ENCODE results near the gene NANOG.
"Not testable (repeated sequence)": the region's sequence is repeated elsewhere in the genome, so short reads cannot be mapped to it uniquely, and the experiment has no call there.

Gene NANOG

DNA sequence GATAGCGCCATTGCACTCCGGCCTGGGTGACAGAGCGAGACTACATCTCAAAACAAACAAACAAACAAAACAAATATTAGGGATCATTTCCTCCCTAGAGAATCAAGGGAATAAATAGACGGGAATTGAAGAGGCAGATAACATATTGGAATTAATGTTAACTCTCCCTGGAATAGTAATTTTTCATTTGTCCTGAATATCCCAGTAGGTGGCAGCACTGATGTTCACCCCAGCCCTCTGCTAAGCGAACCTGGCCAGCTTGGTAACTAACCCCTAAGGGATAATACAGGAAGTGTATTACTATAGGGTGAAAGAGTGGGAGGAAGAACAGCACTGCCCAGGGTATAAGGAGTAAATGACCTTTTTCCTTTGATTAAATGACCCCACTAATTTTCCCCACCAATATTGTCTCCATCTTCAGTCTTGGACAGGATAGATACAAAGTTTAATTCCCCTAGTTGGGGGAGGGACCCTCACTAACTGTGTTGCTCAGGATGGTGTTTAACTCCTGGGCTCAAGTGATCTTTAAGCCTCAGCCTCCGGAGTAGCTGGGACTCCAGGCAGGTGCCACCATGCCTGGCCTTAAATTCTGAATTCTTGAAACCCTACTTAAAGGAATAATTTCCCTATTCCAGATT is 43.0 kb downstream of the NANOG start:
- no peak overlapping the region for H3K27ac ChIP-seq
- TF ChIP-seq ZFX (IDR thresholded peaks at IDR 0.05) (no peak), CTCF (conservative IDR thresholded peaks at IDR 0.05) (peak; percentile 83)

DNA sequence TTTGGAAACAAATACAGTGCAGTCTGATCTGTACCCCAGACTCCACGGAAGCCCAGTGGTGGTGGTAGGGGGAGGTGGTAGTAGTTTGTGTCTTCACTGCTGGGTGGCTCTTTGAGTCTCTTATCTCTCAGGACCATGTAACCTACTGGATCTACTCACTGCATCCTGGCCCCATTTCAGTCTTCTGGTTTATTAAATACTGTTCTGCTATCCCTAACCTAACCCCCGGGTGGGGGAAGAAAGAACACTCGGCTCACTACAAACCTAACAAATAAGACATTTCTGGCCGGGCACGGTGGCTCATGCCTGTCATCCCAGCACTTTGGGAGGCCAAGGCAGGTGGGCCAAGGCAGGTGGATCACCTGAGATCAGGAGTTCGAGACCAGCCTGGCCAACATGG is 44.0 kb downstream of the NANOG start:
- not testable (repeated sequence) for H3K27ac ChIP-seq

DNA sequence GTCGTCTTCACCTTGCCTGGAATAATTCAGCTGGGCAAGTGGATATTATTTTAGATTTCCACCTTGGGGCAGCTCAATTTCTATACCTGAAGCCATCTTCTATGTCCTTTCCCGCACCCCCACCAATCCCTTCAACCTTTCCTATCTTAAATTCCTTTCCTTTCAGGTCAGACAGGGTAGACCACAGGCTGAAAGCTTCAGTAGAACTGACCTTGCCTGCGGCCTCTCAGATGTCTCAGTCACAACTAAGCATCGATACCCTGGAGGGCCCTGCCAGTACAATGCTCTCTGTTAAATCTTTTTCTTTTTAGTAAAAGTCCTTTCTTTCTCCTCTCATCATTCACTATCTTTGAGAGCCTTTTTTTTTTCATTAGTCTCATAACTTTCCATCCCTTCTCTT is 44.6 kb downstream of the NANOG start:
- no peak overlapping the region for H3K27ac ChIP-seq
- TF ChIP-seq CTCF (conservative IDR thresholded peaks at IDR 0.05) (no peak), ZFX (IDR thresholded peaks at IDR 0.05) (no peak)

DNA sequence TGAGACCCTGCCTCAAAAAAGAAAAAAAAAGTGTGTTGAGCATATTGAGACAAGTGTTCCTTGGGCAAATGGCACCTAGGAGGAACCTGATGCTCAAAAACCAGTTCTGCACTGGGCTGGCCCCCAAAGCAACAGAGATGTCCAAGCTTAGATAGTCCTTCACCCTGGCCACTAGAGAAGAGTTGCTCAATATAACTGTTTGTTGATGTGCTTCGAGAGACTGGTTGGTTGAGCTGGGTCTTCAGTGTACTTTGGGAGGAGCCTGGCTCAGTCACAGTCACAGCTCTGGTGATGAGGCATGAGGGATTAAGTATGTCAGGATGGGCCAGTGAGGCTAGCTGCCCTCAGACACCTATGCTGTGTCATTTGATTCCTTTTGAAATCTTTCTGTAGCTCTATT is 45.5 kb downstream of the NANOG start:
- TF ChIP-seq CTCF (conservative IDR thresholded peaks at IDR 0.05): no peak
- TF ChIP-seq ZFX (IDR thresholded peaks at IDR 0.05): no peak
- no peak overlapping the region for H3K27ac ChIP-seq

- TF ChIP-seq ZFX (IDR thresholded peaks at IDR 0.05): no peak
- TF ChIP-seq CTCF (conservative IDR thresholded peaks at IDR 0.05): no peak
- no peak overlapping the region for H3K27ac ChIP-seq
Observed at GRCh38 chr12:7835116-7835515, 45.9 kb downstream of the NANOG start.

GRCh38 chr12:7835766-7836165 is 46.6 kb downstream of the NANOG start:
- H3K27ac ChIP-seq: no peak overlapping the region
- TF ChIP-seq CTCF (conservative IDR thresholded peaks at IDR 0.05): no peak

DNA sequence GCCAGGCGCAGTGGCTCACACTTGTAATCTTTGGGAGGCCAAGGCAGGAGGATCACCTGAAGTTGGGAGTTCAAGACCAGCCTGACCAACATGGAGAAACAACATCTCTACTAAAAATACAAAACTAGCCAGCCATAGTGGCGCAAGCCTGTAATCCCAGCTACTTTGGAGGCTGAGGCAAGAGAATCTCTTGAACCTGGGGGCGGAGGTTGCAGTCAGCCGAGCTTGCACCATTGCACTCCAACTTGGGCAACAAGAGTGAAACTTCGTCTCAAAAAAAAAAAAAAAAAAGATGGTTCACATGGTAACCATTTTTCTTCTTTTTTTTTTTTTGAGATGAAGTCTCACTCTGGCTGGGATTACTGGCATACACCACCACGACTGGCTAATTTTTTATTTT is 48.2 kb downstream of the NANOG start:
- no peak overlapping the region for H3K27ac ChIP-seq
- TF ChIP-seq CTCF (conservative IDR thresholded peaks at IDR 0.05) (no peak), ZFX (IDR thresholded peaks at IDR 0.05) (no peak)

DNA sequence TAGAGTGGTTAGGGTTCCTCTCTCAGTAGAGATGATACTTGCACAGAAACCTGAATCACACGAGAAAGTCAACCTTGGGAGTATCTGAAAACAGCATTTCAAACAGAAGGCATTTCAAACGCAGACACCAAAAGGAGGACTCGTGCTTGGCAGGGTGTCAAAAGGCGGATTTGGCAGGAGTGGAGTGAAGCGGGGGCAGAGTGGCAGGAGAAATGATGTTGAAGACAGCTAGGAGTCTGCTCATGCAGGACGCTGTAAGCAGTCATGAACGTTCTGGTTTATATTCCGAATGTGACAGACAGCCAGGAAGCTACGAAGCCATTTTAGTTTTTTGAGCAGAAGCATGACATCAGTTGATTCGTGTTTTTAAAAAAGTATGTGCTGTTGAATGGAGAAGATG is 50.0 kb downstream of the NANOG start:
- H3K27ac ChIP-seq: not testable (repeated sequence)

DNA sequence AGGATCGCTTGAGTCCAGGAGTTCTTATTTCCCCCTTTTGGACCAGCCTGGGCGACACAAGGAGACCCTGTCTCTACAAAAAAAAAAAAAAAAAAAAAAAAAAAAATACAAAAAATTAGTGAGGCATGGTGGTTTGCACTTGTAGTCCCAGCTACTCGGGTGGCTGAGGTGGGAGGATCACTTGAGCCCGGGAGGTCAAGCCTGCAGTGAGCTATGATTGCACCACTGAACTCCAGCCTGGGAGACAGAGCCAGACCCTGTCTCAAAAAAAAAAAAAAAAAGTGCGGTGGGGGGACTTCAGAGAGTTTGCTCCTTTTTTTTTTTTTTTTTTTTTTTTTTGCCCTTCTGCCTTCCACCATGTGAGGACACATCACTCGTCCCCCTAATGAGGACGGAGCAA is 50.6 kb downstream of the NANOG start:
- H3K27ac ChIP-seq: not testable (repeated sequence)

DNA sequence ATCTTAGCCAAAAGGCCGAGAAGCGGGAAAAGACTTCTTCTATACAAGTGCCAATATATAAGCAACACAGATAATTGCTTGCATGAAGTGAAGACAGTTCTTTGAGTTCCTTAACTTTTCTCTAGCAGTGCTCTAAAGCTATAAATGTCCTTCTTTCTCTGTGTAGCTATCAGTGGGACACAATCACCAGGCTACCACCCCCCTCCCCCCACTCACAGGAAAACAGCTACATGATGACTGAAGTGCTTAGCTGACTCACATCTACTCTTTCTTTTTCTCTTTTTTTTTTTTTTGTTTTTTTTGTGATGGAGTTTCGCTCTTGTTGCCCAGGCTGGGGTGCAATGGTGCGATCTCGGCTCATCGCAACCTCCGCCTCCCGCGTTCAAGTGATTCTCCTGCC is 53.2 kb downstream of the NANOG start:
- not testable (repeated sequence) for H3K27ac ChIP-seq

GRCh38 chr12:7843149-7843548 is 53.9 kb downstream of the NANOG start:
- H3K27ac ChIP-seq: not testable (repeated sequence)

DNA sequence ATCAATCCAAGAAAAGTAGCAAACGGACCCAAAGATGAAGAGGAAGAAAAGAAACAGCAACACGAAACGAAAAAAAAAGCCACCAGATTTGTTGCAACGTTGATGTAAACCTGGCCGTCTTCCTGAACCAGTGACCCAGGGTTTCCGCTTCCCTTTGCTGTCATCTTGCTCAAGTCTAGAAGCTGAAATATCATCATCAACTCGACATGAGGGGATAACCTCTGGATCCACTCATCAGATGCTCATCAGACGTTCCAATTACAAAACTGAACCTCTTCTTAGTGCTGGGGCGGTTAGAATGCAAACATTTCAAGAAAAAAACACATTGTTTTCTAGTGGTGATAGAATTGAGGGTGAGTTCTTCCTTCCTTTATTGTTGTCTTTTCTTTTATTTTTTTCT is 54.4 kb downstream of the NANOG start:
- not testable (repeated sequence) for H3K27ac ChIP-seq
